ENCODE data around the gene PLK4. TPM values are rescaled to one million over a fixed set of nuclear protein-coding genes. Genes with fewer than 3 reads are reported as not detected.

PLK4 gene
- total and polyA plus RNA-seq, 5 donors from 2014 or later: 1.3 to 13.8 (median 2.8) TPM

Other genes with a start within 250 kb of the PLK4 start
- gene INTU, start 247.9 kb upstream of the PLK4 start, total RNA-seq: 0.67 TPM
- not detected for gene INTU, start 247.9 kb upstream of the PLK4 start, polyA plus RNA-seq
- gene SLC25A31, start 150.5 kb upstream of the PLK4 start, total RNA-seq: not detected
- not detected for gene SLC25A31, start 150.5 kb upstream of the PLK4 start, polyA plus RNA-seq
- not detected for gene HSPA4L, start 98.6 kb upstream of the PLK4 start, total RNA-seq
- not detected for gene HSPA4L, start 98.6 kb upstream of the PLK4 start, polyA plus RNA-seq
- 31.3 TPM for gene MFSD8, start 84.3 kb downstream of the PLK4 start, total RNA-seq
- 10 to 100 TPM in 2 of 4 donors, 1 to 10 TPM in 2; 7.2 to 12.7 (median 9.7) TPM for gene MFSD8, start 84.3 kb downstream of the PLK4 start, polyA plus RNA-seq
- gene ABHD18, start 84.5 kb downstream of the PLK4 start, total RNA-seq: 22.7 TPM
- 10 to 100 TPM; 10.9 to 13.4 (median 12.1) TPM for gene ABHD18, start 84.5 kb downstream of the PLK4 start, polyA plus RNA-seq
- gene LARP1B, start 180.4 kb downstream of the PLK4 start, total RNA-seq: 8.8 TPM
- 1 to 10 TPM; 3.1 to 3.5 (median 3.3) TPM for gene LARP1B, start 180.4 kb downstream of the PLK4 start, polyA plus RNA-seq